ENCODE results near the gene POU3F2.

Gene POU3F2

DNA sequence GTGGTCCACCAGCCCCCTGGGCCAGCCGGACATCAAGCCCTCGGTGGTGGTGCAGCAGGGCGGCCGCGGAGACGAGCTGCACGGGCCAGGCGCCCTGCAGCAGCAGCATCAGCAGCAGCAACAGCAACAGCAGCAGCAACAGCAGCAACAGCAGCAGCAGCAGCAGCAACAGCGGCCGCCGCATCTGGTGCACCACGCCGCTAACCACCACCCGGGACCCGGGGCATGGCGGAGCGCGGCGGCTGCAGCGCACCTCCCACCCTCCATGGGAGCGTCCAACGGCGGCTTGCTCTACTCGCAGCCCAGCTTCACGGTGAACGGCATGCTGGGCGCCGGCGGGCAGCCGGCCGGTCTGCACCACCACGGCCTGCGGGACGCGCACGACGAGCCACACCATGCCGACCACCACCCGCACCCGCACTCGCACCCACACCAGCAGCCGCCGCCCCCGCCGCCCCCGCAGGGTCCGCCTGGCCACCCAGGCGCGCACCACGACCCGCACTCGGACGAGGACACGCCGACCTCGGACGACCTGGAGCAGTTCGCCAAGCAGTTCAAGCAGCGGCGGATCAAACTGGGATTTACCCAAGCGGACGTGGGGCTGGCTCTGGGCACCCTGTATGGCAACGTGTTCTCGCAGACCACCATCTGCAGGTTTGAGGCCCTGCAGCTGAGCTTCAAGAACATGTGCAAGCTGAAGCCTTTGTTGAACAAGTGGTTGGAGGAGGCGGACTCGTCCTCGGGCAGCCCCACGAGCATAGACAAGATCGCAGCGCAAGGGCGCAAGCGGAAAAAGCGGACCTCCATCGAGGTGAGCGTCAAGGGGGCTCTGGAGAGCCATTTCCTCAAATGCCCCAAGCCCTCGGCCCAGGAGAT is 1.0 kb downstream of the POU3F2 start:
- no peak for TF ChIP-seq ZNF274 (IDR thresholded peaks at IDR 0.05; ENCODE audit: low read depth, low read length)
- peak overlapping the region; percentile 15 for H3K4me3 ChIP-seq (ENCODE audit: low read length)

DNA sequence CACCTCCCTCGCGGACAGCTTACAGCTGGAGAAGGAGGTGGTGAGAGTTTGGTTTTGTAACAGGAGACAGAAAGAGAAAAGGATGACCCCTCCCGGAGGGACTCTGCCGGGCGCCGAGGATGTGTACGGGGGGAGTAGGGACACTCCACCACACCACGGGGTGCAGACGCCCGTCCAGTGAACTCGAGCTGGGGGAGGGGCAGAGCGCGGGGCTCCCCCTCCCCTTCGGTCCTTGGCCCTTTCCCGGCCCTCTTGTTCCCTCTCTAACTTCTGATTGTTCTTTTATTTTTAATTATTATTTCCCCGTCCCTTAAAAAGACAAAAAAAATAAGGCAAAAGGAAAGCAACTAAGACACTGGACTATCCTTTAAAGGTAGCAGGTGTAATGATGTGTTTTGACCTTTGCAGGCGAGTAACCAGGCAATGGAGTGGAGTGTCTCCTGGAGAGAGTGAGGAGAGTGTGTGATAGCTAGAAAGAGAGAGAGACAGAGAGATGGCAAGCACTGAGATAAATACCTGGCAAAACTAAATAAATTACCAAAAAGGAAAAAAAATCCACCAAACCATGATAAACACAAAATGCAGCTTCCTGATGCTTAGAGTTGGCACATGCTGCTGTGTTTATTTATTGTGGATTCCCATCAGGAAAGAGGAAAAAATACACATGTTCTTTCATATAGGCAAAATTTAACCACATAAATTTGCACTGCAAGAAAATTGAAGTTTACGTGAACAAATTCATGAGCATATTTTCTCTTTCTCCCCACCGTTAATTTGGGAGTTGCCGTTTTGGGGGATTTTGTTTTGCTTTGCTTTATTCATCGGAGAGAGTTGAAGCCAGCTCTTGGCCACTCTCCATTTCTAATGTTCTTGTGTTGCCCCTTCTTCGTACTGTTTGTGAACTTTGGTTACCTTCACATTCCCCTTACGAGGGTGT is 1.9 kb downstream of the POU3F2 start:
- H3K4me3 ChIP-seq (ENCODE audit: low read length) = peak overlapping the region; percentile 32; the same call in 1 of the 2 replicates
- TF ChIP-seq ZNF274 (IDR thresholded peaks at IDR 0.05; ENCODE audit: low read depth, low read length) = no peak

- H3K4me3 ChIP-seq (ENCODE audit: low read length) = peak overlapping the region; percentile 32; the same call in 1 of the 2 replicates
- no peak for TF ChIP-seq ZNF274 (IDR thresholded peaks at IDR 0.05; ENCODE audit: low read depth, low read length)
These were observed 2.9 kb downstream of the POU3F2 start for GRCh38 chr6:98836962-98837944.

- peak overlapping the region; percentile 32; the same call in 1 of the 2 replicates for H3K4me3 ChIP-seq (ENCODE audit: low read length)
- no peak for TF ChIP-seq ZNF274 (IDR thresholded peaks at IDR 0.05; ENCODE audit: low read depth, low read length)
These were observed 3.7 kb downstream of the POU3F2 start for GRCh38 chr6:98838032-98838431.

DNA sequence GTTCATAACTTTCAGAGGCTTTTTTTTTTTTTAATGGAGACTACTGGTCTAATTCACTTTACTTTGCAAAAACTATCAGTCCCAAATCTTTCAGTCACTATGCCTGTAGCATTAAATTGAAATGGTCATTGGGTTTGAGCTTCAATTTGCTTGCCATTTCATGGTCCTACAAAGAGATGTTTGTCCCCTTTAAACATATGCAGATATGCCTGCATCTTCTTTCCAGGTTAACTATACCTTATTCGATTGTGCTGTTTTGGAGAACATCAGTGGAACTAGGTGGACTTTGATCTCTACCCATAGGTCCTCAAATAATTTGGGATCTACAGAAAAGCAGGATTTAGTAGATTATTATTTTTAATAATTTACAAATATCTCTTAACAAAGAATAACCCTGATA is 4.6 kb downstream of the POU3F2 start:
- no peak for TF ChIP-seq ZNF274 (IDR thresholded peaks at IDR 0.05; ENCODE audit: low read depth, low read length)

DNA sequence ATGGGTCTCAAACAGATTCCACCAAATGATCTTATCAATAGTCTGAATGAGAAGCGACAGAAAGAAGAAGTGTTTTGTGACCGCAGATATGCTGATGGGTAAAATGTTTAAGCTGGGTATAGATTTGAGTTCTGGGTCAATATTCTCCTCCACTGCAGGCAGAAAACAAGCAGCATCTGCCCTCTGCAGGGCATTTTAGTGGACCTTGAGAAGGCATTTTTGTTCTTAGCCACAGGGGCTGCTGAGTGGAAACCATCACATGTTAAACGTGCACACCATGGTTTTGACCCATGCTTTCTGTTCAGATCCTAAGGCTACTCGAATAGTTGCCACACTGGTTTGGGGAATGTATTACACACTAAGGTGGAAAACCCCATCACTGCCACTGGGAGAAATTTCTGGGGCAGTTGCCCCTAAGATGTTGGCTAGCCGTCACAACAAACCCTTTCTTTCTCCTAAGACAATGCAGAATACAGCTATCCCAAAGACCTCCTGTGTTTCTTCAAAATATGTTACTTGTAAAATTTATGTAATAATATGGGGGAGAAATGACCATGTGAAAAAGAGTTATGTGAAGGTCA is 5.5 kb downstream of the POU3F2 start:
- no peak for TF ChIP-seq ZNF274 (IDR thresholded peaks at IDR 0.05; ENCODE audit: low read depth, low read length)
- H3K4me3 ChIP-seq (ENCODE audit: low read length) = no peak overlapping the region

More for the DNA sequence above, 4.6 kb downstream of the POU3F2 start:
- H3K4me3 ChIP-seq (ENCODE audit: low read length) = no peak overlapping the region; the same call in 1 of the 2 replicates

DNA sequence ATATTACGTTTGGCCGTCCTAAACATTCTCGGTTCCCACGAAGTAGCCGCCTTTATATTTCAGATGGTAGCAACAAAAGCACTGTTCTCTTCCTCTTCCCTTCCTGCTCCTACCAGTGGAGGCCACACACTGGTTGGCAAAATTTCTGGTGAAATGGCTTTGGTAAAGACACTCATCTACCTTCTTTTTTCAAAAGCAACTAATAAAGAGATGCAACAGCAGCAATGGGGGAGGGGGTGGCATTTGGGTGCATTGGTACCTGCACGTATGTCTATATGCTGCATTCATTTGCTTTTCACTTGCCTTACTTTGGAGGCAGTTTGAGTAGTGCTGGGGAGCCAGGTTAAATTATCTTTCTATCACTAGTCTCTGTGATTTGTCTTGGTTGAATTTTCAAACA is 6.0 kb downstream of the POU3F2 start:
- H3K4me3 ChIP-seq (ENCODE audit: low read length) = no peak overlapping the region
- TF ChIP-seq ZNF274 (IDR thresholded peaks at IDR 0.05; ENCODE audit: low read depth, low read length) = no peak

DNA sequence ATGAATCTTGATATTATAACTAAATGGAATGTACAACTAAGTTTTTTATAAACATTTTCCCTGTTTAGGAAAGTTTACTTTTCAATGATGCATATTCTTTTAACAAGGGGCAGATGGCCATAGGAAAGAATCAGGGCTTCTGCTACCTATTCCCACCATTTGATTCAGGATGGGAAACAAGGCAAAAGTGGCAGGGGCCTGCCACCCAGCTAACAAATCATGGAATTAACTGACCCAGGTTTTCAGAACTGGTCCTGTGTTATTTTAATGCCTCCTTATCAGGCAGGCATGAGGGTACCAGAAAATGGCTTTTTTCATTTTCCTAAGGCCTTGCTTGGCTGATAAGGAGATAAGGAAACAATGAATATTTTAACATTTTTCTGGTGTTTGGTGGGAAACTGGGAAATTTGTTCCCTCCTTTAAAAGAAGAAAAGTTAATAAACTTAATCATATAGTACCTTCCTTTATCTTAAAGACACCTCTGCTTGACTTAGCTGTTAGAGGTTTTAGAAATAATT is 6.7 kb downstream of the POU3F2 start:
- no peak overlapping the region for H3K4me3 ChIP-seq (ENCODE audit: low read length)
- no peak for TF ChIP-seq ZNF274 (IDR thresholded peaks at IDR 0.05; ENCODE audit: low read depth, low read length)

DNA sequence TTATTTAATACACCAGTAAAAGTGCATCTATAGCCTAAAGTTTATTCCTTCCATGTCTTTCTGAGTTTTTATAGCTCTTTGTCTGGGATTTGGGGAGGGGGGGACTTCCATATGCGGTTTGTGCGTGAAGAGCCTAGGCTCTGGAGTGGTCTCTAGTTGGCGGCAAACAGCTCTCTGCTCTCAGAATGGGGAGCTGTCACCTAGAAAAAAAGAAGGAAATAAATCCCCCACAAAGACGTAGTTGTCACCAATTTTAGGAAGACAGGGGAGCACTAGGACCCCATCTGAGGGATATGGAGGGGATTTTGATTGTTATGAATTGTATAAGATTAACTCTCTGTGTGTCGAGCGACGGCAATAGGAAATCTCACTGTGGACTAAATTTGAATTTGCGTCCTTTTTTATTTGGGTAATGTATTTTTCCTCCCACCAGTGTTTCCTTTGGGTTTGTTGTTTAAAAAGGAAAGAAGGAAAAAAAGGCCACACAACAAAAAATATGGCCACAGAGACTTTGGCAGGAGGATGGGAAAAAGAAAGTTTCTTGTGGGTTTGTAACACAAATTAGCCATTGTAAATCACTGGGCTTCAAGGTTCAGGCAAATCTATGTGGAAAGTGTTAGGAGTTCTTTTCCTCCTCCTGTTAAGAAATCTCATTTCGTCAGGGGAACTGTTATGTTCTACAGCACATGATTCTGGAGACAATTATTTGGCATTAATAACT is 7.4 kb downstream of the POU3F2 start:
- no peak overlapping the region for H3K4me3 ChIP-seq (ENCODE audit: low read length)
- no peak for TF ChIP-seq ZNF274 (IDR thresholded peaks at IDR 0.05; ENCODE audit: low read depth, low read length)

DNA sequence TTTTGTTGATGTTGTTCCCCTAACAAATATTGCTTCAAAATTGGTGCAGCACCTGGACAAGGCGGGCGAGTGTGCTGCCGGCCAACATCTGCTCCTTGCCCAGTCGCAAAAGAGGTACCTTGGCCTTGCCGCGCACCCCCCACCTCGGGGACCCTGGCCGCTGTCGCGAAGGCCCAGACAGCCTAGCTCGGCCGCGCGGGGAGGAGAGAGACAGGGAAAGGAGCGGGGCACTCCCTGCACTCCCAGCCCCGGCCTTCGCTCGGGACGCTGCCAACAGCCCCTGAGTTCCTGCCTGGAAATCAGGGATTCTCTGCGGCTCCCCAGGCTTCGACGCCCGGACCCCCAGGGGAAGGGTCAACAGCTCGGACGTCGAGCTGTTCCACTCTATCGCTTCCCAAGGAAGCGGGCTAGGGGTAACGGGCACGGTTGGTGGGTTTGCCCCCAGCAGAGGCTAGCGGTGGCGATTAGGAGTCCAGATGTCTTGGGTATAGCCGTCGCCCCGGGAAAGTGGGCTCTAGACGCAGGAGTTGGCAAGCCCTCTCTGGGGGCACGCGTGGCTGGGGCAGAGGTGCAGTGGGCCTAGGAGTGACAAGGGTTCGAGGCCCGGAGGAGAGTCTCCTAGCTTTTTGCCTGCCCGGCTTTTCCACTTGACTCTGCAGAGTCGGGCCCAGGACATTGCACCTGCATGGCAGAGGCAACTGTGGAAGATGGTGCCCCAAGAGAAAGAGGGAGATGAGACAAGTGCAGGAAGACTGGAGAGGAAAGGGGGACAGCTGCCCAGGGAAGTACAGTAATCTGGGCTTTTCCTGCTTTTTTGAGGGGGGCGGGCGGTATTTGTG is 8.2 kb downstream of the POU3F2 start:
- H3K4me3 ChIP-seq (ENCODE audit: low read length) = no peak overlapping the region
- TF ChIP-seq ZNF274 (IDR thresholded peaks at IDR 0.05; ENCODE audit: low read depth, low read length) = no peak

Measured in GM08714 (cell line).